GDM1 (cell line): ENCODE results near the gene MRPL10.

Source experiments
- DNase-seq: peaks from one replicate; lab custom pipeline; 2025; lab: John Stamatoyannopoulos, UW

MRPL10 gene

GRCh38 chr17:47831003-47831933 is at the start of gene MRPL10, which contains the start of gene LRRC46:
TSS of gene MRPL10 (minus strand) at chr17:47831541. CDS start at chr17:47831511, 30 bp downstream.
TSS of gene LRRC46 (plus strand) at chr17:47831670. CDS start at chr17:47831990, 320 bp downstream.
- DNase-seq = peak; percentile 85

- no peak for DNase-seq
These were observed 48.6 kb upstream of the MRPL10 start for GRCh38 chr17:47879776-47880454.

- DNase-seq = no peak
These were observed 47.8 kb upstream of the MRPL10 start for GRCh38 chr17:47879028-47879585.

- no peak for DNase-seq
These were observed 47.1 kb upstream of the MRPL10 start for GRCh38 chr17:47878203-47879027.

- DNase-seq = no peak
These were observed 46.2 kb upstream of the MRPL10 start for GRCh38 chr17:47877368-47878034.

- DNase-seq = no peak
These were observed 44.0 kb upstream of the MRPL10 start for GRCh38 chr17:47875011-47875985.

GRCh38 chr17:47873200-47874090 is 42.1 kb upstream of the MRPL10 start:
- DNase-seq = no peak

GRCh38 chr17:47872651-47873161 is 41.4 kb upstream of the MRPL10 start:
- DNase-seq = no peak

GRCh38 chr17:47872019-47872650 is 40.8 kb upstream of the MRPL10 start:
- no peak for DNase-seq

- DNase-seq = no peak
These were observed 39.7 kb upstream of the MRPL10 start for GRCh38 chr17:47871048-47871447.

- no peak for DNase-seq
These were observed 38.7 kb upstream of the MRPL10 start for GRCh38 chr17:47870056-47870455.

- DNase-seq = no peak
These were observed 37.8 kb upstream of the MRPL10 start for GRCh38 chr17:47869114-47869513.

GRCh38 chr17:47867813-47868533 is 36.6 kb upstream of the MRPL10 start:
- DNase-seq = no peak

GRCh38 chr17:47866941-47867340 is 35.6 kb upstream of the MRPL10 start:
- no peak for DNase-seq

GRCh38 chr17:47864791-47865216 is 33.5 kb upstream of the MRPL10 start:
- no peak for DNase-seq

GRCh38 chr17:47862621-47863440 is 31.5 kb upstream of the MRPL10 start:
- DNase-seq = no peak

- DNase-seq = no peak
These were observed 29.0 kb upstream of the MRPL10 start for GRCh38 chr17:47860386-47860785.
